ENCODE data around the gene MRPL44. TPM values are rescaled to one million over a fixed set of nuclear protein-coding genes. Genes with fewer than 3 reads are reported as not detected.

Gene MRPL44
- total and polyA plus RNA-seq, 2 of the 8 experiments (the other 6 are each of a cell fraction or from before 2014, with no cell fraction given): 32.0 to 53.2 TPM

- no peak for FAIRE-seq
- H3K79me2 ChIP-seq (ENCODE audit: control insufficient read depth in 1 of 2, insufficient read depth in 2 of 2, low read length in 2 of 2): no peaks in the 10 kb centered on the region
- no peak overlapping the region for H2AK5ac ChIP-seq (ENCODE audit: low read depth, low read length)
- TF ChIP-seq CTCF (IDR thresholded peaks at IDR 0.05; ENCODE audit: control extremely low read depth in 1 of 3, insufficient read depth in 1 of 3, low read depth in 1 of 3, low read length in 3 of 3) (peak; percentile 58 to 69 (median 58)), HDAC6 (IDR thresholded peaks at IDR 0.05; ENCODE audit: low read depth, low read length) (no peak), RAD21 (IDR thresholded peaks at IDR 0.05 in 1 of 2, conservative IDR thresholded peaks at IDR 0.05 in 1 of 2; ENCODE audit: low read depth in 2 of 2, low read length in 2 of 2) (peak; percentile 63 to 73)
- no peak overlapping the region for H3K27ac ChIP-seq (ENCODE audit: low read depth, low read length)
- H2AFZ ChIP-seq (ENCODE audit: low read length): no peak overlapping the region
- no peak overlapping the region for H2BK20ac ChIP-seq (ENCODE audit: low read length)
- no peak overlapping the region for H2BK12ac ChIP-seq (ENCODE audit: low read depth, low read length)
- no peak overlapping the region for H4K5ac ChIP-seq (ENCODE audit: insufficient read length, low read depth, low read length)
- ChIA-PET CTCF (ENCODE audit: partially characterized antibody) (interaction anchor here (0.7 to 16.7 kb wide), 18 partner anchors 12 to 710 kb away, joined by 3 to 436 read pairs (median 4); partner anchors contain the start of gene SERPINE2), POLR2A (ENCODE audit: partially characterized antibody) (interaction anchor here (1.0 to 1.5 kb wide), 2 partner anchors 17 to 297 kb away, joined by 3 read pairs; no protein-coding TSS in a partner anchor)
- H2BK120ac ChIP-seq (replicated peaks; ENCODE audit: low read depth, low read length): no peak overlapping the region
- H3K18ac ChIP-seq (ENCODE audit: extremely low read depth, low read length): no peak overlapping the region
- no peak overlapping the region for H2BK5ac ChIP-seq (ENCODE audit: low read depth, low read length)
- WGBS, 2 experiments (ENCODE audit: extremely low coverage in 1 of 2, insufficient coverage in 1 of 2, insufficient read length in 1 of 2, insufficient replicate concordance in 2 of 2, low coverage in 1 of 2, low lambda C conversion rate in 2 of 2, missing lambda C conversion rate in 1 of 2): 81% methylated on average over 10 of the region's 10 CpGs; no CpG with 5 or more reads in 1 of the 2 experiments
- H3K4me3 ChIP-seq (ENCODE audit: extremely low read depth in 1 of 4, insufficient read depth in 2 of 4, low read depth in 3 of 4, low read length in 4 of 4): no peak overlapping the region
- H3K56ac ChIP-seq (replicated peaks; ENCODE audit: insufficient read length, low read depth, low read length): no peak overlapping the region
- peaks cover 0 to 3% of the 10 kb centered on the region in 2 experiments for H4K20me1 ChIP-seq (replicated peaks in 1 of 2; ENCODE audit: control insufficient read depth in 1 of 2, insufficient read depth in 2 of 2, low read length in 2 of 2)
- H3K9me3 ChIP-seq (ENCODE audit: insufficient read depth in 2 of 2, low read depth in 1 of 2, low read length in 1 of 2): no peaks in the 10 kb centered on the region
- H3K9ac ChIP-seq (replicated peaks in 1 of 4; ENCODE audit: extremely low read depth in 1 of 4, low read depth in 3 of 4, low read length in 3 of 4): no peak overlapping the region
- no peaks in the 10 kb centered on the region for H3K27me3 ChIP-seq (replicated peaks in 1 of 4; ENCODE audit: control insufficient read depth in 3 of 4, extremely low read depth in 1 of 4, insufficient read depth in 3 of 4, low read length in 3 of 4)
- no peak overlapping the region for H2BK15ac ChIP-seq (ENCODE audit: low read length)
- peaks cover 0 to 4% (median 0%) of the 10 kb centered on the region in 4 experiments; a peak in 1 of 7 replicates for H3K4me1 ChIP-seq (replicated peaks in 1 of 4; ENCODE audit: control insufficient read depth in 3 of 4, insufficient read depth in 4 of 4, low read length in 3 of 4)
- no peak for DNase-seq (ENCODE audit: low read depth in 1 of 2, low spot score in 2 of 2)
- H4K8ac ChIP-seq (ENCODE audit: extremely low read depth, insufficient read depth, low read length): no peak overlapping the region
- no peaks in the 10 kb centered on the region for H3K79me1 ChIP-seq (ENCODE audit: low read depth, low read length)
- no peak overlapping the region for H4K91ac ChIP-seq (replicated peaks; ENCODE audit: insufficient read length, low read length)
- peaks cover 0 to 6% (median 3%) of the 10 kb centered on the region in 4 experiments; a peak in 5 of 8 replicates for H3K36me3 ChIP-seq (ENCODE audit: control insufficient read depth in 2 of 4, insufficient read depth in 4 of 4, low read length in 3 of 4)
- no peak overlapping the region for H3K23ac ChIP-seq (ENCODE audit: insufficient read length)
- no peak overlapping the region for H3K4me2 ChIP-seq (ENCODE audit: insufficient read depth in 1 of 2, low read depth in 2 of 2, low read length in 2 of 2)
- H3K23me2 ChIP-seq (ENCODE audit: low read depth, low read length): no peaks in the 10 kb centered on the region
- no peak overlapping the region for H3K14ac ChIP-seq (ENCODE audit: insufficient read length)
- no peak overlapping the region for H3K4ac ChIP-seq (replicated peaks; ENCODE audit: insufficient read length, low read depth, low read length)
These were observed 32.1 kb downstream of the MRPL44 start for GRCh38 chr2:223989206-223989855.

Data from H1 (cell line).